CD1c-positive myeloid dendritic cell (primary cell): ENCODE measurements around the gene SORBS1.

Source experiments
- DNase-seq: peaks from one replicate; pipeline ENCODE4 v3.0.0-alpha.2; 2016; ENCODE audit errors: extremely low spot score

The SORBS1 gene

GRCh38 chr10:95346715-95347401 is 214.3 kb downstream of the SORBS1 start:
- no peak for DNase-seq

- no peak for DNase-seq
Measured at GRCh38 chr10:95343573-95343972, 217.6 kb downstream of the SORBS1 start.

- DNase-seq = no peak
Measured at GRCh38 chr10:95341716-95342130, 219.4 kb downstream of the SORBS1 start.

- no peak for DNase-seq
Measured at GRCh38 chr10:95339863-95340262, 221.3 kb downstream of the SORBS1 start.

- DNase-seq = no peak
Measured at GRCh38 chr10:95337423-95338160, 223.6 kb downstream of the SORBS1 start.

- DNase-seq = no peak
Measured at GRCh38 chr10:95336702-95337101, 224.5 kb downstream of the SORBS1 start.

- no peak for DNase-seq
Measured at GRCh38 chr10:95335933-95336699, 225.1 kb downstream of the SORBS1 start.

GRCh38 chr10:95334805-95335144 is 226.4 kb downstream of the SORBS1 start:
- DNase-seq = no peak

GRCh38 chr10:95333997-95334804 is 227.0 kb downstream of the SORBS1 start:
- no peak for DNase-seq

GRCh38 chr10:95332666-95333249 is 228.4 kb downstream of the SORBS1 start:
- no peak for DNase-seq

- DNase-seq = no peak
Measured at GRCh38 chr10:95331596-95332130, 229.5 kb downstream of the SORBS1 start.

GRCh38 chr10:95330966-95331453 is 230.2 kb downstream of the SORBS1 start:
- DNase-seq = no peak

- DNase-seq = no peak
Measured at GRCh38 chr10:95329296-95329695, 231.9 kb downstream of the SORBS1 start.

- no peak for DNase-seq
Measured at GRCh38 chr10:95328013-95328412, 233.2 kb downstream of the SORBS1 start.

- no peak for DNase-seq
Measured at GRCh38 chr10:95327367-95327766, 233.8 kb downstream of the SORBS1 start.

GRCh38 chr10:95326396-95326795 is 234.8 kb downstream of the SORBS1 start:
- DNase-seq = no peak

GRCh38 chr10:95325863-95326262 is 235.3 kb downstream of the SORBS1 start:
- DNase-seq = no peak

- DNase-seq = no peak
Measured at GRCh38 chr10:95324436-95325268, 236.5 kb downstream of the SORBS1 start.

GRCh38 chr10:95321554-95322301 is 239.4 kb downstream of the SORBS1 start:
- no peak for DNase-seq
